Bone marrow (tissue), 2 donors: Measurements from ENCODE around the gene PARL.

Experiments used
- DNase-seq, 2 donors: peaks; one replicate each; lab custom pipeline; 2025; lab: John Stamatoyannopoulos, UW

PARL gene

DNA sequence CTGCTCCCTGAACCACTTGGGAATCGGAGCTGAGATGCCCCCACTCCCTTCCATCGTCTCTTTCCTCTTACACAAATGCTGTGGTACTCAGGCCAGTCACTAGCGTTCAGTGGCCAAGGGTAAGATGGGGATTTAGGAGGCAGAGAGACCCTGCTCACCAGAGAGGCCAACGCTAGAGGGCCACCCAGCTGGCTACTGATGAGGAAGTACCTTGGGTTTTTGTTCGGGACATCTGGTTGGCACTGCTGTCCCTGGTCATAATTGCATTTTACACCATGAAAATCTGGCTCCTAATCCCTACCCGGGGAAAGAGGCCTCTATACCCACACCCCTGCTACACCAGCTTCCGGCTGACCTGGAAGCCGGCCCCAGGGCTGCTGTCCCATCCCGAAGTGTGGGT, 67.0 kb downstream of the PARL start:
- no peak for DNase-seq

DNA sequence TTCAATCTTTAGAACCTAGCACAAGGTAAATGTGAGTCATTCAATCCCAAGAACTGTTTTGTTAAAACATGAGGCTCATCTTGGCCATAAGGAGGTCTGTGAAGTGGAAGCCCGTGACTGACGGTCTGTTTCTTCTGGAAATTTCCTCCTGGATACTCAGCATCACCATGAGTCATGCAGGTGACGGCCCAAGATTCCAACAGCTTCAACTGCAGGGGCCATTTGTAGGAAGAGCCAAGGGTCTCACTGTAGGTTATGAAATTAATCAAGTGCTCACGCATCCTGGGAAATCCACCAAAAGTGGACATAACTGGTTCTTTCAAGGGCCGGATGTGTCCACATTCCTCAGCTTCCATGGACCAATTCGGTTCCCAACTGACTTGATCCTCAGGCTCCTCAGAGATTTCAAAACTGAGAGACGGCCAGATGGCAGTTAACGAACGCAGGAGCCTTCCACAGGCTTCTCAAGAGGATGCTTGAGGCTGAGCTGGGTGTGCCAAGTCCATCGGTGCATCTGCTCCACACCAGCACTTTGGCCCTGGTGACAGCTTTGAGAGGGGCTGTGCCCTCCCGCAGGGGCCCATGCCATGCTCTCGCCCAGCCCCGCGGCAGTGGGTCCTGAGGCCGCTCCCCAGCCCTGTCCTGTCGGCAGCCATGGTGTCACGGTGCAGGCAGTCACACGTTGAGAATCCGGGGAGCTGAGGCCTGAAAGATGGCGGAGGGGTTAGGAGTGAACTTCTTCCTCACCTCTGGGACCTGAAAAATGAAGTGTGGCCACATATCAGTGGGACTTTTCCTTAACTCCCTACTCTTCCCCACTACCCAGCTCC, 67.8 kb downstream of the PARL start:
- DNase-seq = no peak

DNA sequence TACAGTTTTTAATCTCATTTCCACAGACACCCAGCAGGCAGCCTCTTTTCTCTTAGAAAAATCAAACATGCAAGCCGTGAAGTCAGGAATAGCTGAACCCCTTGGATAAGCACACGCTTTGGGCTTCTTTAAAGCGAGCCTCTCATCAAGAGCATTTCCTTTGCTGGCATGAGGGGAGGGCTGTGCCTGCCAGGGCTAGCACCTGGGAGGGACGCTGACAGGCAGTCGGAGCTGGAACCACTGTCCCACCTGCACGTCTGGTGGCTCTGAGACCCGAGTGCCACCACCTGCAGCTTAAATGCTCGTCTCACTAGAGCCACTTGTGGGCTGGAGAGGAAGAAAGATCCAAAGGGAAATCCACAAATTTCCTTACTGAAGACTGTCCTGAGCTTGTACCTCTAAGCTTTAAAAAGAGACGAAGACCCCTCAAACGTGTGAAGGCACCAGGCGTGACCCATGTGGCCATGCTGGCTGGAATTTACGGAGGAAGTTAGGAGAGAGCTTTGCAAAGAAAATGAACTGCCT, 68.7 kb downstream of the PARL start:
- DNase-seq = no peak

DNA sequence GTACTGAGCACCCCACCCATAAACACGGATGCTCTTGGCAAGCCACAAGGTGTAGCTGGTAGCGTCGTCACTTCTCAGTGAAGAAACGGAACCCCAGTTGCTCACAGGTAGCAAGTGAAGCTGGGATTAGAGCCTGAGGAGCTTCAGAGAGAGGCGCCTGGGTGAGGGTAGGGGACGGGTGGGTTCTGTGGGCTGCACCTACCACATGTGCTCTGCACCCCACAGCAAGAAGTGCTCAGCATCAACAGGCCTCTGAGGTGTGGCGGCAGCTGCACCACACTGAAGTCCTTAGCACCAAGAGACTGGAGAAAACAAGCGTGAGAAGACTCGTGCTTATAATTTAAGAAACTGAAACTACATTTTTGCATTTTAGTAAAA, 69.1 kb downstream of the PARL start:
- no peak for DNase-seq

DNA sequence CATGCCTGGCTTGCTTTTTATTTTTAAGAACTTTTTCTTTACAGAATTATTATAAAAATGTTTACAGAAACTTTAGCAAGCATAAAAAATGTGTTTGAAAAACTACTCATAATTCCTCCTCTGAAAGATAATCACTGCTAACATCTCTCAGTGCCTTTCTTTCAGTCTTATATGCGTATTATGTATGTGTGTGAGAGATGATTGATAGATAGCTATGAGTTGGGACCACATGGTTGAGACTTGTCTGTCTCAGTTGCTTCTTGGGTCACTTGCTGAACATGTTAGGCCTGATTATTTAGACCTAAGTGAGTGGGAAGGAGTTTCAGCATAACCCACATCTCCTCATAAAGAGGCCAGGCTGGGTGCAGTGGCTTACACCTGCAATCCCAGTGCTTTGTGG, 70.4 kb downstream of the PARL start:
- DNase-seq = no peak

DNA sequence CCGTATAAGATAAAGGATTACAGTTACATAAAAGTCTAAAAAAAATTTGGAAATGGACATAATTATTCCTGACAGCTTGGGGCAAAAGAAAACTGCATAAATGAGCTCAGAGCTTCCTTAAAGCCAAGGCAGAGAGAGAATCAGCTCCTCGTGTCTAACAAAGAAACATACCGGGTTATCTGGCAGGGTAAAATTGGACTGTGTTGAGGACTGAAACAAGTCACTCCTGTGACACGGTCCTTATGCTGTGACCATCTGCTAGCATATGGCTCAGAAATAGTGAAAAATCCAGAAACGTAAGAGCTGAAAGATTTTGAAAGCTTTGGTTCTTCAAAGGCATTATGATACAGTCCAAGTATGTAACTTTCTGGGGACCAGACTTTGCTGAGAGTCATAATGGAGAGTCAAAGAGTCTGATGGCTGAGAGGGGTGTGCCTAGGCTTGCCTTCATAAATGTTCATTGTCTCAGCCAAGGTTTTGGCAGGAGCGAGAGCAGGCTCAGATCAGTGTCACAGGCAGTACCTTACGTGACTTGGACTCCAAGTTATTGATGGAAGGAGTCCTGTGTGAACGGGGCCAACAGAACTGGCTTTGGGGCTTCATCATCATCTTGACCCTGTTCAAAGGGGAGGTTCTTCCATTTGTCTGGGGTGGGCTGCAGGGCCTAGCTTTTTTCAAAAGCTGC, 71.8 kb downstream of the PARL start:
- no peak for DNase-seq

DNA sequence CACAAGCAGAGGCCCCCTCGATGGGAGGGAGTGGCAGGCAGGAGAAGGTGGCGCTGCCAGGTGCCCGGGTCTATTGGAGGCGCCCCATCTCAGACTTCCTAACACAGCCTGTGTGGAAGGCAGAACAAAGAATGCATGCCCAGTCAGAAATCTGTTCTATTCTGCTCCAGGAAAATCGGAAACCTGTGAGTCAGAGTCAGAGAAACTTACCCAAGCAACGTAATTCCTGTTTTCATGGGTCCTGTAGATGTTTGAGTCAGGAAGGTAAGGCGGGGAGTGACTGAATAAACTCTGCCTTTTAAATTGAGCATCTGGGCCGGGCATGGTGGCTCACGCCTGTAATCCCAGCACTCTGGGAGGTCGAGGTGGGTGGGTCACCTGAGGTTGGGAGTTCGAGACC, 73.0 kb downstream of the PARL start:
- DNase-seq = no peak

DNA sequence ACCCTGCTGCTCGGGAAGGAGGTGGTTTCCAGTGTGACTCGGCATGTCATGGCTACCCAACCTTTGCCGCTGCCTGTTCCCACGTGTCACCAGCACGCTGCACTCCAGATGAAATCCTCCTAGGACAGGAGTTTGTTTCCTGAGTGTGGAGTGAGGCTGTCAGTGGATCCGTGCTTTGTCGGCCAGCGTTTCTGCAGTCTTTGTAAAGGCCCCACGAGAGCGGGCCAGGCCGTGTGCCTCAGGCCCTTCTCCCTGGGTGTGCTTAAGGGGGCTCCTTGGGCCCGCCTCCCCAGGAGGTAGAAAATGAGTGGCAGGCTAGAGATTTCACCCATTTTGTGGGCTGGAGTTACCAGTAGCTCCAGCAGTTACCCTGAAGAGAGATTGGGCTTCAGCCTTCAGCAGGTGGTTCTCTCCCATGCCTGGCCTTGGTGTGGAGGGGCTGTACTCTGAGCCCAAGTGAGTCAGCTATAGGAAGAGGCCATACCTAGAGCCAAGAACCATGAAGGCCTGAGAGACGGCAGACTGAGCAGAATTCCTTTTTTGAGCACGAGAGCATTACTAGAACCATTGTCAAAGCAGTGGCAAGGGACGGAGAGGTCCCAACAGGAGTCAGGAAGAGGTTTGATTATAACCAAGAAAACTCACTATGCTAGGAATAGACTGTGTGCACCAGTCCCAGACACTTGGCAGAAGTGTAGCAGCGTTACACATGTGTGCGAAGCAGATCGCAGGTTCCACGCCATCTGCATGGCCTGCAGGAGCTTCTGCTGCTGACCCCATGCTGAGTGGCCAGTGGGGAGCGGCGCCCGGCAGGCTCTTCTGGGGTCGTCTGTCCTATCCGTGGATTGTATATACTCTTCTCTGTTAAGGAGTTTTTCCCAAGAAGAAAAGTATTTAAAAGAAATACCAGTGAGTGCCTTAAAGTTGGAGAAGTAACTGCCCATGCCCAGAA, 73.8 kb downstream of the PARL start:
- DNase-seq = no peak

DNA sequence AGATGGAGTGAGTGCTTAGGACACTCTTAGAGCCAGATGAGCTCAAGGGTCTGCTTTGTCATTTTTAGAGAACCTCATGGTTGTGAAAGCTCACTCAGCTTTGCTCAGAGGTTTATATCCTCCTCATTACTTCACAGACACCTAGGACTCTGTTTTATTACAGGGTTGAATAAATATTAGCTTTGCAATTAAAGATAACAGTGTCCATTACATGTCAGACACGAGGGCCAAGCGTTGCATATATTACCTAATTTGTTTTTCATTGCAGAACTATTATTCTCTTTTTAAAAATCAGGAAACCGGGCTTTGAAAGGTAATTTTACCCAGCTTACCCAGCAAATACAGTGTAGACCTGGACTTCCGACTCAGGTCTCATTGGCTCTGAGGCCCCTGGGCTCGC, 75.4 kb downstream of the PARL start:
- no peak for DNase-seq

DNA sequence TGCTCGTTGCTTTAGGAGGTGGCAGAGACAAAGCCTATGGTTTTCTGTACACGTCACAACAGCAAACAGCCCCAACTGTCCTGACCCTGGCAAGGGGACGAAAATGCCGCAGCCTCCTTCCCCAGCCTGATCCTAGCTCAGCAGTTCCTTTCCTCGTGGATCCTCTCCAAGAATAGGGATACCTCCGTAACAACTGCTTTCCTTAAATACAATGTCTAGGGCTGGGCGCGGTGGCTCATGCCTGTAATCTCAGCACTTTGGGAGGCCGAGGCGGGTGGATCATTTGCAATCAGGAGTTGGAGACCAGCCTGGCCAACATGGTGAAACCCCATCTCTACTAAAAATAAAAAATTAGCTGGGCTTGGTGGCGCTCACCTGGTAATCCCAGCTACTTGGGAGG, 76.3 kb downstream of the PARL start:
- no peak for DNase-seq

DNA sequence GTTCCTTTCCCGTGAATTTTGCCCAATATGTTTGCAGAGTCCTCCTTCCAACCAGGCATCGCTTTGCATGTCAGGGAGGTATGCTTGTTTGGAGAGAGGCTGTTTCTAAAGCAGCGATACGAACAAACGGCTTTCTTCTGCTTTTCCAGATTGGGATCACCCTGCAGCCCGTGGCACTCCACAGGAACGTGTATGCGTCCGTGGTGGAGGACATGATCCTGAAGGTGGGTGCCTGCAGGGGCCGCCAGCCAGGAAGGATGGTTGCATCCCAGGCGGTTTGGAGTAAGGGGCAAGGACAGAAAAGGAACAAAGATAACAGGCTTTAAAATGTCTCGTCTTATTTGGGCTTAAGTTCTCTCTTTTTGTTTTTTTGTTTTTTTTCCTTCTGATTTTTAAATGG, 76.8 kb downstream of the PARL start:
- no peak for DNase-seq

DNA sequence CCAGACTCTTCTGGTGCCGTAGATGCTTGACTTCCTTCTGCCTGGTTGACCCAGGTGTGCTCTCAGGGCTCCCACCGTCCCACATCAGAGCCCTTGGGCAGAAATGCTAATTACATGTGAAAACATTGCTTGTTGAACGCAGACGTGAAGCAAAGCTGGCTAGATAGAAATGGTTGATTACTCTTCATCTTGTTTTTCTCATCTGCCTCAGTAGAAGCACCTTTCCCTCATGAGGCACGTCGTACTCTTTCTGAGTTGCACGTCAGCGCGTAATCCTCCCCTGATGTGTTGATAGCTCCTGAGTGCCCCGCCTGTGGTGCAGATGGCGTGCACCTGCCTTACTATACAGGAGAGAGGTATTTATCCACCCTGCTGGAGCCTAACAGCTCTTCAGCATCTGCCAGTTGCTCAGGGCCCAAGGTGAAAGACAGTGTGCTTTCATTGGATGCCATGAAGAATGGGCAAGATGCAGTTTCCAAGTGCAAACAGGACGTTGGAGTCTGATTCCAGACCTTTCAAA, 77.4 kb downstream of the PARL start:
- DNase-seq = no peak

DNA sequence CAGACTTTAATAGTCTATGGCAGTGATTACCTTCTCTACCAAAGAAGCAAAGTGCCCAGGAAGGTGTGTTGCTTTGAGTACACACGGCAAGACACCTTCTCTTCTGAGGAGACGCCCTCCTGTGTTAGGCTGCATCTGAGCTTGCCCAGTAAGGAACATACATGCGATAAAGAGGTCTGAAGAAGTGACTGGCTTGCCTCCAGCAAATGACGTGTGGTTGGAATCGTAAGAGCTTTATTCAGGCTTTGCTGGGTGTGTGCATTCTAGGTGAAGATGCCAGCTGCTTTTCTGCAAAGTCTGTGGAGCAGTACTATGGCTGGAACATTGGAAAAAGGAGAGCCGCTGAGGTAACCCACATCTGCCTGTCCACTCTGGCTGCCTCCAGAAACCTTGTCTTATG, 81.7 kb downstream of the PARL start:
- DNase-seq = no peak

DNA sequence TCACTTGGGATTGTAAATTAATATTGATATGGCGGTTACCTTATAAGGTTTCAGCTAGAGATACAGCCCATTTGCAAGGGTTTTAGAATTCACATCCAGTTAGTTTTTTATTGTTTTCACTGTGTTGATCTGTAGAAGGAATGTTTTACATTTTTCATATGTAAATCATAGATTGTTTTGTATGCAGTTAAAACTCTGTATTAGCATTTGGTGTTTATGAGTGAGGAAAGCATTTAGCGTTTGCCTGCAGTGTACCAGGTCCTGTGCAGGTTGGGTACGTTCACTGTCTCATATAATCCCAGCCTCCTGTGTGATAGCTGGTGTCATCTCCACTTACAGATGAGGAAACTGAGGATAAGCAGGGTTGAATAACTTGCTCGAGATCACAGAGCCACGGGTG, 83.1 kb downstream of the PARL start:
- DNase-seq = no peak

DNA sequence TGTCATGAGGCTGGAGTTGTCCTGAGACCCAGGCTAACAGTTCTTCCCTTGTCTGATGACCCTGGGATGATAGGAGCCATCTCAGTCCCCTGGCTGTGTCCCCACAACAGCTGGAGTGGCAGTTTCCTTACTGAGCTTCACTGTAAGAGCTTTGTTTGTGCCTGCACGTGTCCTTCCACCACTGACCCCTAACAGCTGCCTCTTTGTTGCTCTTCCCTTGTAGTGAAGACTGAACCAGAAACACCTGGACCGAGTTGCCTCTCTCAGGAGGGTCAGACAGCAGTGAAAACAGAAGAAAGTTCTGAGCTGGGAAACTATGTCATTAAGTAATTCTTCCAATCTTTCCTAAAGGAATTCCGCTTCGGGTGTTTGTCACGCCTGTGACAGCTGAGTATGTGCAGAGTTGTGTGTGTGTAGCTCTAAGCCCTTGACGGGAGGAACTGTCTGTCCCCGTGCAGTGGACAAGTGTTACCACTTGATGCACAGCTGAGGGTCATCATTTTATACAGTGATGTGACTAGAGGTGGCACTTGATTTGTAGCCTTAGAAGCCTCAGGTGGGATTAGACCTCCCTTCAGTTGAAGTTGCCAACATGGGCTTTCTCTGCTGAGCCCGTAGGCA, 84.3 kb downstream of the PARL start:
- DNase-seq = no peak

DNA sequence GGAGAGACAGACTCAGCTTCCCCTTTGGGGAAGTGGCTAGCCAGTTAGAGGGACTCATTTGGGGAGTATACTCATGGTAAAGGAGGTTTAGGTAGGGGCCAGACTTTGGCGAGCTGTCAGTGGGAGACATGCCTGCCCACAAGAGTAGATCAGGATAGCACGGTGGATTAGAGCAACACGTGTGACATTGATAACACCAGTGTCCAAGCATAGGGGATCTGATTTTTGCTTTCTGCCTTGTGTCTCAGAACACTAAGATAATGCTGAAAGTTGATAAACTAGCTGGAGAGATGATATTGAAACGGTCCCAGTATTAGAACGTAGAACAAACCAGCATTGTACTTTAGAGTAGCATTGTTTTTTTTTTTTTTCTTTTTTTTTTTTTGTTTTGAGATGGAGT, 85.2 kb downstream of the PARL start:
- DNase-seq = no peak

DNA sequence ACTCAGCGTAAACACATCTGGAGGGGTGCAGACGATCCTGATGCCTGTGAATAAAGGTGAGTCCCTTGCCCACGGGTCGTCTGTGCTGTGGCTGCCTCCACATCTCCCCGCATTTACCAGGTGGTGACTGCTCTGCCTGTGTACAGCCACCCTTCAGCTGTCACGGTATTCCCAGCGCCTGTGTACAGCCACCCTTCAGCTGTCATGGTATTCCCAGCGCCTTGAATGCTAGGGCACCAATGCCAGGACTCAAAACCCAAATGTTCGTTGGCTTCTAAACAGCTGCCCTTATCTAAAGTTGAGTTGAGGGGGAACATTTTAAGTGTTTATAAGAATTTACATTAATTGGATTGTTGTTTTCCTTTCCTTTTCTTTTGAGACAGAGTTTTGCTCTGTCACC, 86.7 kb downstream of the PARL start:
- no peak for DNase-seq

DNA sequence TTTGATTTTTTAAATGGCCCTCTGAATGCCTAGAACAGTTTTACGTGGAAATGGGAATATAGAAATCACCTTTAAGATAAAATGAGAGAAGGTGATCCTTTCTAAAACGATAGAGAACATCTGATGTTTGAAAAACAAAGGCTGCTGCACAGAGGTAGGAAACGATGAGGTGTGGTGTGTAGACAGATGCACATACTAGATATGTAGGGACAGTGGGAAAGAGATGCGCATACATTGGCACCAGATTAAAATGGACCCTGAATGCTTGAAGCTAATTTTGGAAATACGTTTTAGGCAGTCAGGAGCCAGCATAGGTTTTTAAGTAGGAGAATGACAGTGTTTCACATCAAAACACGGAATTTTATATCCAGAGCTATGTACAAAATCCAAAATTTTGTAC, 88.3 kb downstream of the PARL start:
- no peak for DNase-seq

DNA sequence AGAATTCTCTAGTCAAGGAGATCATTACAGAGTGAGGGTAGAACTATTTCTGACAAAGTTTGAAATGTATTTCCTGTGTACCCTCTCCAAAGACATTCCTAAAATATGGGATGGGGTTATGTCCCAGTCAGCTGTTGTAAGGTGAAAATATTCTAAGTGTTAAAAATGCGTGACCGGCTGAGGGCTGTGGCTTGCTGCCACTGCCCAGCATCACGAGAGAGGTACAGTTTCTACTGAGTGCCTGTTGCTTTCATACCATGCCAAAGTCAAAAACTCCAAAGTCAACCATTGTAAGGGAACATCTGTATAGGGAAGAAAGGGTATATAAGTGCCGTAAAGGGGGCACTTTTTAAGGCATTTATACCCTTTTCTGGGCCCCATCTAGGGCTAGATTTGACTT, 90.2 kb downstream of the PARL start:
- no peak for DNase-seq

DNA sequence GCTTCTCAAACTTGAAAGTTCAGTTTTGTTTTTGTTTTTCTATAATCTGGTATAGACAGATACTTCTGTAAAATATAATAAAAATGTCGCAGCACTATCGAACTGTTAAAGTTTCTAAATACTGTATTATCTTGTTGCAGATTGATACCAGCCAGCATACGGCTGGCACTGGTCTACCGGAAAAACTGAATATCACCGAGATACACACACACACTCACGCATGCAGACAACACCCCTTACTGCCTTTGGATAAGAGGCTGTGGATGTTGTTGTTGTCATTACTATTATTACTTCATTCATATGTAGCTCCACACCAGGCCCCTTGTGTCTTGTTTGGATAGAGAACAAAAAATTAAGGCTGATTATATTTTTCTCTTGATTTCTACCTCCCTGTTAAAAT, 91.7 kb downstream of the PARL start:
- no peak for DNase-seq

DNA sequence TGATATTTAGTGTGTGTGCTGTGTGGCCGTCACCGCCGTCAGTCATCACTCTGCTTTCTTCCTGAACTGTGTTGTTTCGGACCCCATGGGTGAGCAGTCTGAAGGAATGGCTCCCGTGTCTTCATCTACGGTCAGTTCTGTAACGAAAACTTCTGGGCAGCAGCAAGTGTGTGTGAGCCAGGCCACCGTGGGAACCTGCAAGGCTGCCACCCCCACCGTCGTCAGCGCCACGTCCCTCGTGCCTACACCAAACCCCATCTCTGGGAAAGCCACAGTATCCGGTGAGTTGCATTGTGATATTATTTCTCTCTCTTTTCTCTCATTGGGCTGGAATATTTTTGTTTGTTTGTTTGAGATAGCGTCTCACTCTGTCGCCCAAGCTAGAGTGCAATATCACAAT, 94.0 kb downstream of the PARL start:
- DNase-seq = no peak

DNA sequence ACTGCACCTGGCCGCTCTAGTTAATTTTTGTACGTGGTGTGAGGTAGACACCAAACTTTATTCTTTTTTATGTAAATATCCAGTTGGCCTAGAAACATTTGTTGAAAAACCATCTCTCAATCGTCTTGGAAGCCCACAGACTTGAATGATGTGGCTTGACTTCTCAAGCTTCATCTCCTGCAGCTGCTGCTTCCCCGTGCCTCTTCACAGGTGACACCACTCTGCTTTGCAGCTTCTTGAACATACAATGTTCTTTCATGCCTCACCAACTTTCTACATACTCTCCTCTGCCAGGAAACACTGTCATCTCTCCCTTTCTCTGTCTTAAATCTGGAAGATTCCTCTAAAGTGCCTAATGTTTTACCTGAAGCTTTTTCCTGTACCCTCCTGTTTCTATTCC, 94.9 kb downstream of the PARL start:
- no peak for DNase-seq
